Right lung (tissue), 10 donors: ENCODE data around the gene LRR1. TPM values are rescaled to one million over a fixed set of nuclear protein-coding genes. Genes with fewer than 3 reads are reported as not detected.
A peak's percentile ranks its signal among the peaks of the same experiment; 100 is the strongest.

Source experiments
- DNase-seq, 2 donors: peaks; one replicate each; pipeline ENCODE4 v3.0.0-alpha.2; 2013
- long read RNA-seq, 8 donors: transcript quantifications; one replicate each; lab custom pipeline, GENCODE V29; 2026
- polyA plus RNA-seq, 5 donors: library from polyadenylated mRNA; unstranded; fragments of 120-200 nt; gene quantifications; one replicate each; pipeline versions ENCODE4 v1.2.1 to v1.2.3, GENCODE V29; 2013; ENCODE audit warnings: inconsistent platforms in 1 of 5, low replicate concordance in 1 of 5; ENCODE audit not compliant: insufficient read length in 5 of 5, insufficient read depth in 1 of 5

The LRR1 gene, protein sequence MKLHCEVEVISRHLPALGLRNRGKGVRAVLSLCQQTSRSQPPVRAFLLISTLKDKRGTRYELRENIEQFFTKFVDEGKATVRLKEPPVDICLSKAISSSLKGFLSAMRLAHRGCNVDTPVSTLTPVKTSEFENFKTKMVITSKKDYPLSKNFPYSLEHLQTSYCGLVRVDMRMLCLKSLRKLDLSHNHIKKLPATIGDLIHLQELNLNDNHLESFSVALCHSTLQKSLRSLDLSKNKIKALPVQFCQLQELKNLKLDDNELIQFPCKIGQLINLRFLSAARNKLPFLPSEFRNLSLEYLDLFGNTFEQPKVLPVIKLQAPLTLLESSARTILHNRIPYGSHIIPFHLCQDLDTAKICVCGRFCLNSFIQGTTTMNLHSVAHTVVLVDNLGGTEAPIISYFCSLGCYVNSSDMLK
- 10 to 100 TPM in 3 of 5 donors, 1 to 10 TPM in 2; 9.6 to 17.0 (median 11.7) TPM for polyA plus RNA-seq
- long read RNA-seq, donor 1, partial matches to known transcripts, result 0 of 5 reads
- long read RNA-seq, donor 1, other reads (novel, unspliced or antisense), result 0 of 5 reads
- long read RNA-seq, donor 2, partial matches to known transcripts, result 0 of 5 reads
- long read RNA-seq, donor 2, other reads (novel, unspliced or antisense), result 0 of 5 reads
- long read RNA-seq, donor 3, partial matches to known transcripts, result 18 of 24 reads
- long read RNA-seq, donor 3, other reads (novel, unspliced or antisense), result 0 of 24 reads
- long read RNA-seq, donor 4, partial matches to known transcripts, result 23 of 36 reads
- long read RNA-seq, donor 4, other reads (novel, unspliced or antisense), result 13 of 36 reads
- long read RNA-seq, donor 5, partial matches to known transcripts, result 460 of 1,244 reads
- long read RNA-seq, donor 5, other reads (novel, unspliced or antisense), result 776 of 1,244 reads
- long read RNA-seq, donor 6, partial matches to known transcripts, result 799 of 802 reads
- long read RNA-seq, donor 6, other reads (novel, unspliced or antisense), result 0 of 802 reads
- long read RNA-seq, donor 7, partial matches to known transcripts, result 6 of 10 reads
- long read RNA-seq, donor 7, other reads (novel, unspliced or antisense), result 0 of 10 reads
- long read RNA-seq, donor 8, partial matches to known transcripts, result 0 of 1 reads
- long read RNA-seq, donor 8, other reads (novel, unspliced or antisense), result 0 of 1 reads

DNA sequence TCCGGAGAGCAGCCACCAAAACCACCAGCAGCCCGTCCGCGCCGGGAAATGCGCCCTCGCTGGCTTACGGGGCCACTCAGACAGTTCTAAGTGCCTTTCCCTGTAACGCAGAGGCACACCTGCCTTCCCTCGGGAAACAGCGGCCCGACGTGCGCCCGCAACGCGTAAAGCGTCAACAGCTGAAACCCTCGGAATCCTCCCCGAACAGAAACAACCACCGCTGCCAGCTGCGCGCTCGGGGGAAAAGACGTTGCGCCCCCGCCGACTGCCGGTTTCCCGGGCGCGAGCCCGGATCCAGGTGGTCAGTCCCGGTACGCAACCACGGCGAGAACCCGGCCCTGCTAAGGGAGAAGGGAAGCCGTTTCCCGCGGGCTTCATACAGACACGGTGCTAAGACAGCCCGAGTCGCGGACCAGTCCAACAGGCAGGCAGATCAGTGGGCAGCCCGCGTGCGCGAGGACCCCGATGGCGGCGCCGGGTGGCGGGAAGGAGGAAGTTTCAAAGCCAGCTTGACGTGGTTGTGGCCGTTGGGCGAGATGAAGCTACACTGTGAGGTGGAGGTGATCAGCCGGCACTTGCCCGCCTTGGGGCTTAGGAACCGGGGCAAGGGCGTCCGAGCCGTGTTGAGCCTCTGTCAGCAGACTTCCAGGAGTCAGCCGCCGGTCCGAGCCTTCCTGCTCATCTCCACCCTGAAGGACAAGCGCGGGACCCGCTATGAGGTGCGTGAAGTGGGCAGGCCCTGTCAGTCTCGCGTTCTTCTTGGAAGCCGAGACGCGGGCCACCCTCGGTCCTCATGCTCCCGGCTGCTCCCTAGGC, at the start of gene LRR1:
LRR1 (plus strand) TSS at position 456 of the 816 bp plus-strand sequence; CDS start at position 537, 81 bp downstream.
- DNase-seq, result peak; percentile 85 to 87

DNA sequence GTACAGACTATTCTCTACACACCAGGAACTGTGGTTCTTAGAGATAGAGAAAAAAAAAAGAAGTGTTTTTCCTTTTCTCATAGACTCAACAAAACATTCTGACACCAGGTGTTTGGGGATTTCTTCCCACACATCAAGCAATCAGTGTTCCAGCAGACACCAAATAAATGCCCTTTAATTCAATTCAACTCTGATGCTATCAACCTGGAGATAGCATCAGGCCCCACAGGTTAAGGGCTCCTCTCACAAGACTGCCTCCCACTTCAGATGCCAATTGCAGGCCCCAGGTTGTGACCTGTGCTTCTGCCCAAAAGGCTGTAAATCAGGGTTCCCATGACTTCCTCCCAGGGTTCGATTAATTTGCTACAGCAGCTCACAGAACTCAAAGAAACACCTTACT, 49.3 kb upstream of the LRR1 start:
- DNase-seq, result no peak

- DNase-seq, result no peak
These were observed 48.9 kb upstream of the LRR1 start for GRCh38 chr14:49549881-49550280.

GRCh38 chr14:49550286-49551184, 48.2 kb upstream of the LRR1 start:
- DNase-seq, result peak in 1 of 2 donors; percentile 9

DNA sequence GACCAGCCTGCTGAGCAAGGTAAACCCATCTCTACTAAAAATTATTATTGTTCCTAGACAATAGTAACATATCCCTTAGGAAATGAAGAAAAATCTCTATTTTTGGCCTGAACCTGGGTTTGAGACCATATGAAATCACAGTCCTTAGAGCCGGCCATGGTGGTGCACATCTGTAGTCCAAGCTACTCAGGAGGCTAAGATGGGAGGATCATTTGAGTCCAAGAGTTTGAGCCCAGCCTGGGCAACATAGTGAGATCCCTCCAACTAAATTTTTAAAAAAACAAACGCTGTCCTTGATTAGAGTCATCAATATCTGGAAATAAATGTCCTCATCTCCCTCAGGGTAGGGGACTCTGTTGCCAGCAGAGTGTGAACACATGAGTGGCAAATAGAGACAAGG, 47.2 kb upstream of the LRR1 start:
- DNase-seq, result no peak

GRCh38 chr14:49553106-49553505, 45.6 kb upstream of the LRR1 start:
- no peak for DNase-seq

GRCh38 chr14:49553892-49554291, 44.8 kb upstream of the LRR1 start:
- DNase-seq, result no peak

DNA sequence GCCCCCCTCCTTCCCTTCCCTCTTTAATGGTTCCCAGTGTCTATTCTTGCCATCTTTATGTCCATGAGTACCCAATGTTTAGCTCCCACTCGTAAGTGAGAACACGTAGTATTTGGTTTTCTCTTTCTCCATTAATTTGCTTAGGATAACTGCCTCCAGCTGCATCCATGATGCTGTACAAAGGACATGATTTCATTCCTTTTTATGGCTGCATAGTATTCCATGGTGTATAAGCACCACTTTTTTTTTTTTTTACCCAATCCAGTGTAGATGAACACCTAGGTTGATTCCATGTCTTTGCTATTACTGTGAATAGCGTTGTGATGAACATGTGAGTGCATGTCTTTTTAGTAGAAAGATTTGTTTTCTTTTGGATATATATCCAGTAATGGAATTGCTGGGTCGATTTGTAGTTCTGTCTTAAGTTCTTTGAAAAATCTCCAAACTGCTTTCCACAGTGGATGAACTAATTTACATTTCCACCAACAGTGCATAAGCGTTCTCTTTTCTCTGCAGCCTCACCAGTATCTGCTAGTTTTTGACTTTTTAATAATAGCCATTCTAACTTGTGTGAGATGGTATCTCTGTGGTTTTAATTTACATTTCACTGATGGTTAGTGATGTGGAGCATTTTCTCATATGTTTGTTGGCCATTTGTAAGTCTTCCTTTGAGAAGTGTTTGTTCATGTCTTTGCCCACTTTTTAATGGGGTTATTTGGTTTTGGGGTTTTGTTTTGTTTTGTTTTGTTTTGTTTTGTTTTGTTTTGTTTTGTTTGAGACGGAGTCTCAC, 38.6 kb upstream of the LRR1 start:
- no peak for DNase-seq

DNA sequence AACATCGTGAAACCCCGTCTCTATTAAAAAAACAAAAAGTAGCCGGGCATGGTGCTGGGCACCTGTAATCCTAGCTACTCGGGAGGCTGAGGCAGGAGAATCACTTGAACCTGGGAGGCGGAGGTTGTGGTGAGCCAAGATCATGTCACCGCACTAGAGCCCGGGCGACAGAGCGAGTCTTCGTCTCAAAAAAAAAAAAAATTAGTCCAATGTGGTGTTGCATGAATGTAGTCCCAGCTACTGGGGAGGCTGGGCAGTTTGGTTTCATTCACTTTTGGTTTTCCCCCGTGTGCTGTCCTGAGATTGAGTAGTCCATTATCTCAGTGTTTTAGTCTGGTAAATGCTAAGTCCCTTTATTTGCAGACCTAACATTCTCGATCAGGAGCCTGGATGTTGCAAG, 32.0 kb upstream of the LRR1 start:
- no peak for DNase-seq

DNA sequence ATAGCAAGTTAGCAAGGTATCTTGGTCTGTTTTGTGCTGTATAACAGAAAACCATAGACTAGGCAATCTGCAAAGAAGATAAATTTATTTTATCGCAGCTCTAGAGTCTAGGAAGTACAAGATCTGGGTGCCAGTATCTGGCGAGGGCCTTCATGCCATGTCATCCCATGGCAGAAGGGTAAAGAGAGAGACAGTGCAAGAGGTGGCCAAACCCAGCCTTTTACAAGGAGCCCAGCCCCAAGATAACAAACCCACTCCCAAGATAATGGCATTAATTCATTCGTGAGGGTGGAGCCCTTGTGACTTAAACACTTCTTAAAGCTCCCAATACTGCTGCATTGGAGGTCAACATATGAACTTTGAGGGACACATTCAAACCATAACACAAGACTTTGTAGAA, 29.5 kb upstream of the LRR1 start:
- DNase-seq, result no peak

DNA sequence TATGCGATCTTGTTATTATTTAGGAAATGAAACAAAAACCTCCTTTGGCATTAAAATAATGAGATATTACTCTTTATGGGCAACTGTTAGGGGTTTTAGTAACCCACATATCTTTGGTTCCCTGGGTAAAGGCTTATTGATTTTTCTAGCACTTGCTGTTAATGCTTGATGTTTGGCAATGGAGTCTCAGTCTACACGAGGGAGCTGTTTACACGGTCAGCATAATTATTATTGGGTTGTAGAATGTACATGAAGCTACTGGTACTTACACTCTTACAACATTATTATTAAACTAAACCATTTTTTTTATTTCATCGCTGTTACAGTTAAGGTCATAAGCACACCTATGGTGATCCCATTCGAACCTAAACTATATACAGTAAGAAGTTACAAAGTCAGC, 24.7 kb upstream of the LRR1 start:
- no peak for DNase-seq

- no peak for DNase-seq
These were observed 20.6 kb upstream of the LRR1 start for GRCh38 chr14:49578141-49578540.

DNA sequence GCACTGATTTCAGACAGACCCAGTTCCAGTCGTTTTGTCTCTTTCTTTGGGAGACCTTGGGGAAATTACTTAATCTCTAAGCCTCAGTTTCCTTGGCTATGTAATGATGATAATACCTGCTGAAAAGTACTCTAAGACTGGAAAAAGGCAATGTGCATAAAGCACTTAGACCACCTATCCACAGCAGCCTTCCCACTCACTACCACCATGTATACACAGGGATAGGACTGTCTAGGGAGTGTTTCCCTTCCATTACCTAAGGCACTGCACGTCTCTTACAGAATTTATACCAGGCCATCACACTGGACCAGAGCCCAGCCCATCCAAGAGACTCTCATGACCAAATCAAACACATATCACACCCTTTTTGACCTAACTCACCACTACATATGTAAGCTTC, 18.9 kb upstream of the LRR1 start:
- DNase-seq, result no peak

GRCh38 chr14:49581209-49582112, 17.3 kb upstream of the LRR1 start:
- no peak for DNase-seq

GRCh38 chr14:49582113-49582977, 16.4 kb upstream of the LRR1 start:
- DNase-seq, result no peak

GRCh38 chr14:49583629-49584028, 15.1 kb upstream of the LRR1 start:
- no peak for DNase-seq

- DNase-seq, result no peak
These were observed 14.7 kb upstream of the LRR1 start for GRCh38 chr14:49584058-49584457.
